Activated T-cell treated with anti-CD3 and anti-CD28 coated beads for 24 hours (primary cell): ENCODE results near the gene MAP3K20.
"Not testable (repeated sequence)": the region's sequence is repeated elsewhere in the genome, so short reads cannot be mapped to it uniquely, and the experiment has no call there.

Experiments
- DNase-seq: peaks from one replicate; pipeline ENCODE4 v3.0.0-alpha.2; 2020; ENCODE audit warnings: low read depth

Gene MAP3K20

GRCh38 chr2:173126819-173127218, 51.2 kb downstream of the MAP3K20 start:
- DNase-seq, result no peak

- not testable (repeated sequence) for DNase-seq
These were observed 52.5 kb downstream of the MAP3K20 start for GRCh38 chr2:173128132-173128531.

GRCh38 chr2:173130496-173131465, 55.1 kb downstream of the MAP3K20 start:
- no peak for DNase-seq

- no peak for DNase-seq
These were observed 56.9 kb downstream of the MAP3K20 start for GRCh38 chr2:173132531-173132930.

GRCh38 chr2:173134703-173135102, 59.1 kb downstream of the MAP3K20 start:
- DNase-seq, result no peak

- DNase-seq, result no peak
These were observed 60.4 kb downstream of the MAP3K20 start for GRCh38 chr2:173136067-173136466.

GRCh38 chr2:173136599-173136998, 61.0 kb downstream of the MAP3K20 start:
- no peak for DNase-seq

GRCh38 chr2:173137610-173138009, 62.0 kb downstream of the MAP3K20 start:
- DNase-seq, result no peak

GRCh38 chr2:173138962-173139361, 63.3 kb downstream of the MAP3K20 start:
- no peak for DNase-seq

GRCh38 chr2:173141666-173142065, 66.0 kb downstream of the MAP3K20 start:
- no peak for DNase-seq

GRCh38 chr2:173145454-173145853, 69.8 kb downstream of the MAP3K20 start:
- DNase-seq, result no peak

GRCh38 chr2:173146590-173146989, 70.9 kb downstream of the MAP3K20 start:
- DNase-seq, result no peak

GRCh38 chr2:173148520-173148919, 72.9 kb downstream of the MAP3K20 start:
- DNase-seq, result no peak

GRCh38 chr2:173149491-173149890, 73.8 kb downstream of the MAP3K20 start:
- peak; percentile 17 for DNase-seq

- no peak for DNase-seq
These were observed 74.4 kb downstream of the MAP3K20 start for GRCh38 chr2:173150087-173150486.

- DNase-seq, result no peak
These were observed 75.3 kb downstream of the MAP3K20 start for GRCh38 chr2:173150963-173151362.

GRCh38 chr2:173151671-173152401, 76.2 kb downstream of the MAP3K20 start:
- no peak for DNase-seq

- no peak for DNase-seq
These were observed 77.7 kb downstream of the MAP3K20 start for GRCh38 chr2:173153301-173153885.

- no peak for DNase-seq
These were observed 82.1 kb downstream of the MAP3K20 start for GRCh38 chr2:173157676-173158293.

GRCh38 chr2:173159791-173160463, 84.3 kb downstream of the MAP3K20 start:
- DNase-seq, result no peak

- DNase-seq, result no peak
These were observed 85.0 kb downstream of the MAP3K20 start for GRCh38 chr2:173160618-173161017.

- DNase-seq, result no peak
These were observed 85.4 kb downstream of the MAP3K20 start for GRCh38 chr2:173161040-173161439.
